A549 treated with AZD2906 at 1 μM for 4 hours (cell line): ENCODE measurements around the gene NEUROG1. TPM values are rescaled to one million over a fixed set of nuclear protein-coding genes. Genes with fewer than 3 reads are reported as not detected.

ENCODE experiments used
- total RNA-seq: library from RNA; stranded (reverse); fragments of 200-300 nt; extraction: Qiagen RNA extraction; gene quantifications from 5 replicates; pipeline ENCODE4 v1.2.3, GENCODE V29; 2022

Gene NEUROG1
- total RNA-seq = not detected in 5 replicates

GRCh38 chr5:135535820-135536801 lies at the start of gene NEUROG1:
NEUROG1 (minus strand) TSS chr5:135535964; CDS start chr5:135535690, 274 bp downstream.

GRCh38 chr5:135578685-135579341 lies 43.0 kb upstream of the NEUROG1 start, which contains the start of gene CXCL14:
CXCL14 (minus strand) TSS chr5:135578991; CDS start chr5:135578778, 213 bp downstream.

Other genes with a start within 250 kb of the NEUROG1 start
- 172 to 199 TPM (median 195 TPM) in 5 replicates for gene MACROH2A1, start 136.7 kb downstream of the NEUROG1 start, total RNA-seq
- gene DCANP1, start 88.6 kb downstream of the NEUROG1 start, total RNA-seq = not detected in 5 replicates
- gene TIFAB, start 83.6 kb downstream of the NEUROG1 start, total RNA-seq = not detected in 5 replicates
- gene CXCL14, start 43.0 kb upstream of the NEUROG1 start, total RNA-seq = 0.09 to 0.38 TPM (median 0.27 TPM) in 5 replicates